22Rv1 (cell line): ENCODE data around the gene ZACN.

Experiments used
- ZFX ChIP-seq: fragments of 450-650 bp; IDR thresholded peaks from 2 replicates; pipeline ENCODE4 v1.6.1; 2017; ENCODE audit warnings: antibody characterized with exemption, borderline replicate concordance
- TF ChIP-seq, protein P1 (sequence below): fragments of 450-650 bp; IDR thresholded peaks from 2 replicates; pipeline ENCODE4 v1.5.1; 2017; ENCODE audit warnings: mild to moderate bottlenecking

DNA sequence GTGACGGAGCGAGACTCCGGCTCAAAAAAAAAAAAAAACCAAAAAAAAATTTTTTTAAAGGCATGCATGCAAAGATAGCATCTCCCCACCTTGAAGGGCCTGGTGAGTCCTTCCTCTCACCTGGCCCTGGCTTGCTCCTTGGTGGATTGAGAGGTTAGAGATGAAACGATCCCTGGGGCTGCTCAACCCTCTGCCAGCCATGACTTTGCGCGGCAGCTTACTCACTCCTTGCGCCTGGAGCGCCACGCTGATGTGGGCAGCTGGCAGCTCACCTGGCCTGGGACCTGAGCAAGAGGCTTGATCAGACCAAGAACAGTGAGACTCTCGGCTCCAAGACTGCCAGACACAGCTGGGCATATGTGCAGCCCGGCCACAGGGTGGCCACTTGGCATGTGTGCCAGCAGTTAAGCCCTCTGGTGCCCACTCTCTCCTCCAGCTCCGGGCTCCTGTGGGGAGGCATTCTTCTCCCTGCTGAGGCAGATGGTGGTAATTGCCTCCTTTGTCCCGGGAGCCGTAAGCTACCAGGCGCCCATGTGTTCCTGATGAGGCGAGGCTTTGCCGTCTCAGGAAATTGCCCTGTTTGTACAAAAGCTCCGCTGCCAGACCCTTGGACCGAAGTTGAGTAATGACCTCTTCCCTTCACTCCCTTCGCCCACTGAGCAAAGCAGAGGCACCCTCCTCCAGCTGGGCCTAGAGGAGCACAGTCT, 46.8 kb upstream of the ZACN start:
- TF ChIP-seq, protein P1, sequence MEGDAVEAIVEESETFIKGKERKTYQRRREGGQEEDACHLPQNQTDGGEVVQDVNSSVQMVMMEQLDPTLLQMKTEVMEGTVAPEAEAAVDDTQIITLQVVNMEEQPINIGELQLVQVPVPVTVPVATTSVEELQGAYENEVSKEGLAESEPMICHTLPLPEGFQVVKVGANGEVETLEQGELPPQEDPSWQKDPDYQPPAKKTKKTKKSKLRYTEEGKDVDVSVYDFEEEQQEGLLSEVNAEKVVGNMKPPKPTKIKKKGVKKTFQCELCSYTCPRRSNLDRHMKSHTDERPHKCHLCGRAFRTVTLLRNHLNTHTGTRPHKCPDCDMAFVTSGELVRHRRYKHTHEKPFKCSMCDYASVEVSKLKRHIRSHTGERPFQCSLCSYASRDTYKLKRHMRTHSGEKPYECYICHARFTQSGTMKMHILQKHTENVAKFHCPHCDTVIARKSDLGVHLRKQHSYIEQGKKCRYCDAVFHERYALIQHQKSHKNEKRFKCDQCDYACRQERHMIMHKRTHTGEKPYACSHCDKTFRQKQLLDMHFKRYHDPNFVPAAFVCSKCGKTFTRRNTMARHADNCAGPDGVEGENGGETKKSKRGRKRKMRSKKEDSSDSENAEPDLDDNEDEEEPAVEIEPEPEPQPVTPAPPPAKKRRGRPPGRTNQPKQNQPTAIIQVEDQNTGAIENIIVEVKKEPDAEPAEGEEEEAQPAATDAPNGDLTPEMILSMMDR, result no peak
- TF ChIP-seq ZFX, result no peak
